PC-9 (cell line): ENCODE measurements around the gene ERI3.

Source experiments
- CTCF ChIP-seq: fragments of 200-600 bp; sonication (generic); conservative IDR thresholded peaks from 2 replicates; pipeline ENCODE4 v1.6.1; 2017; ENCODE audit warnings: mixed run types, antibody characterized with exemption, mild to moderate bottlenecking, moderate library complexity
- EZH2 ChIP-seq: fragments of 200-600 bp; sonication (generic); IDR thresholded peaks from 2 replicates; pipeline ENCODE4 v1.8.0; 2017; ENCODE audit warnings: antibody characterized with exemption, low read depth

GRCh38 chr1:44212355-44213221 is 142.5 kb downstream of the ERI3 start:
- TF ChIP-seq CTCF (no peak), EZH2 (no peak)
